IMR-90 (cell line): ENCODE results near the gene PRICKLE2. TPM values are rescaled to one million over a fixed set of nuclear protein-coding genes. Genes with fewer than 3 reads are reported as not detected.

Experiments
- ATAC-seq: fragments of 200-7000 bp; cut with Tn5 transposase; 2 replicates; pipeline ENCODE4 v1.9.1; 2020; ENCODE audit warnings: low read depth, mild to moderate bottlenecking, moderate library complexity
- BruUV-seq: library from RNA; stranded (reverse); fragments of 400-500 nt; replicated peaks from 2 replicates; lab custom pipeline; 2021; lab: Mats Ljungman, UMichigan
- CTCF ChIA-PET: fragments of 300-600 bp; formaldehyde crosslinking; extraction: SDS; loops from one replicate; lab custom pipeline; 2021; ENCODE audit warnings: antibody characterized with exemption; lab: Yijun Ruan, JAX
- POLR2A ChIA-PET: fragments of 300-600 bp; sonication (Branson Sonifier 250); formaldehyde crosslinking; loops from one replicate; lab custom pipeline; 2022; ENCODE audit warnings: antibody characterized with exemption; ENCODE audit not compliant: unreplicated experiment; lab: Charles Lee
- DNase-seq: peaks from one replicate; pipeline ENCODE4 v3.0.0; 2013
- H2AFZ ChIP-seq: replicated peaks from 2 replicates; pipeline ENCODE3; 2013; ENCODE audit warnings: low read length, mild to moderate bottlenecking; ENCODE audit not compliant: poor library complexity
- H2AK5ac ChIP-seq: 2 replicates; pipeline ENCODE4 v1.6.1; 2013; ENCODE audit warnings: low read depth, low read length, inconsistent platforms
- H2AK9ac ChIP-seq: replicated peaks from 2 replicates; pipeline ENCODE3; 2013; ENCODE audit warnings: mild to moderate bottlenecking, low read depth, low read length, moderate library complexity; ENCODE audit not compliant: poor library complexity
- H2BK120ac ChIP-seq: 2 replicates; pipeline ENCODE4 v1.6.1; 2013; ENCODE audit warnings: low read depth, low read length, inconsistent platforms
- H2BK15ac ChIP-seq: 3 replicates; pipeline ENCODE4 v1.6.1; 2013; ENCODE audit warnings: low read depth, low read length, inconsistent platforms
- H2BK20ac ChIP-seq: 2 replicates; pipeline ENCODE4 v1.6.1; 2013; ENCODE audit warnings: low read depth, mild to moderate bottlenecking, inconsistent platforms, low read length, moderate library complexity
- H2BK5ac ChIP-seq: 2 replicates; pipeline ENCODE4 v1.6.1; 2013; ENCODE audit warnings: mild to moderate bottlenecking, low read depth, low read length, inconsistent platforms; ENCODE audit not compliant: poor library complexity, severe bottlenecking
- H3K14ac ChIP-seq: replicated peaks from 2 replicates; pipeline ENCODE4 v1.6.1; 2013; ENCODE audit warnings: low read depth, low read length, inconsistent platforms
- H3K18ac ChIP-seq: 2 replicates; pipeline ENCODE4 v1.6.1; 2013; ENCODE audit warnings: low read depth, low read length, control low read depth
- H3K23ac ChIP-seq: 2 replicates; pipeline ENCODE4 v1.6.1; 2013; ENCODE audit warnings: low read depth, low read length, inconsistent platforms
- H3K27ac ChIP-seq: 2 replicates; pipeline ENCODE4 v1.5.1; 2013; ENCODE audit warnings: mild to moderate bottlenecking, control low read depth, low read length; ENCODE audit not compliant: insufficient read depth
- H3K27me3 ChIP-seq: 2 replicates; pipeline ENCODE4 v1.6.1; 2013; ENCODE audit warnings: low read length; ENCODE audit not compliant: control insufficient read depth, insufficient read depth
- H3K36me3 ChIP-seq: 2 replicates; pipeline ENCODE4 v1.6.1; 2013; ENCODE audit warnings: low read length, mixed read lengths; ENCODE audit not compliant: control insufficient read depth, insufficient read depth
- H3K4ac ChIP-seq: 2 replicates; pipeline ENCODE4 v1.6.1; 2013; ENCODE audit warnings: low read depth, low read length, inconsistent platforms
- H3K4me1 ChIP-seq: 2 replicates; pipeline ENCODE4 v1.6.1; 2013; ENCODE audit warnings: low read length, mixed read lengths; ENCODE audit not compliant: control insufficient read depth, insufficient read depth
- H3K4me2 ChIP-seq: 2 replicates; pipeline ENCODE4 v1.6.1; 2013; ENCODE audit warnings: low read depth, mild to moderate bottlenecking, control low read depth, low read length, moderate library complexity
- H3K4me3 ChIP-seq: 2 replicates; pipeline ENCODE4 v1.5.1; 2013; ENCODE audit warnings: low read depth, mild to moderate bottlenecking, control low read depth, low read length, moderate library complexity; ENCODE audit not compliant: insufficient read depth
- H3K56ac ChIP-seq: 2 replicates; pipeline ENCODE4 v1.6.1; 2013; ENCODE audit warnings: low read length, inconsistent platforms; ENCODE audit not compliant: insufficient read depth; ENCODE audit errors: extremely low read depth
- H3K79me1 ChIP-seq, 2 experiments: 2 replicates each; pipeline ENCODE4 v1.6.1; 2013; ENCODE audit warnings: low read length in 2 of 2, inconsistent platforms in 1 of 2, low read depth in 1 of 2
- H3K9ac ChIP-seq: 2 replicates; pipeline ENCODE4 v1.6.1; 2013; ENCODE audit warnings: low read depth, low read length, control low read depth
- H3K9me1 ChIP-seq: 2 replicates; pipeline ENCODE4 v1.6.1; 2013; ENCODE audit warnings: low read length, inconsistent platforms; ENCODE audit not compliant: insufficient read depth
- H3K9me3 ChIP-seq: 2 replicates; pipeline ENCODE4 v1.6.1; 2013; ENCODE audit warnings: low read length; ENCODE audit not compliant: control insufficient read depth, insufficient read depth
- H4K20me1 ChIP-seq: 2 replicates; pipeline ENCODE4 v1.6.1; 2013; ENCODE audit warnings: low read length, inconsistent platforms; ENCODE audit not compliant: insufficient read depth
- H4K5ac ChIP-seq: 2 replicates; pipeline ENCODE4 v1.6.1; 2013; ENCODE audit warnings: mild to moderate bottlenecking, low read depth, low read length, control low read depth
- H4K8ac ChIP-seq, 2 experiments: 2 replicates each; pipeline ENCODE4 v1.6.1; 2013; ENCODE audit warnings: low read depth in 2 of 2, low read length in 2 of 2, control low read depth in 1 of 2, inconsistent platforms in 1 of 2
- H4K91ac ChIP-seq: 2 replicates; pipeline ENCODE4 v1.6.1; 2013; ENCODE audit warnings: low read depth, low read length, inconsistent platforms; ENCODE audit not compliant: insufficient read depth
- BHLHE40 ChIP-seq: fragments of 150-350 bp; IDR thresholded peaks from 2 replicates; pipeline ENCODE4 v1.6.1; 2016; ENCODE audit warnings: mild to moderate bottlenecking, low read depth, low read length
- CEBPB ChIP-seq: IDR thresholded peaks from 2 replicates; pipeline ENCODE4 v1.6.1; 2012; ENCODE audit warnings: low read depth, low read length, improper control_type of control experiment
- CHD1 ChIP-seq: IDR thresholded peaks from 2 replicates; pipeline ENCODE4 v1.6.1; 2012; ENCODE audit warnings: low read depth, low read length, improper control_type of control experiment
- ELK1 ChIP-seq: fragments of 150-350 bp; IDR thresholded peaks from 2 replicates; pipeline ENCODE4 v1.6.1; 2016; ENCODE audit warnings: low read depth, mild to moderate bottlenecking, low read length, moderate library complexity, borderline replicate concordance
- FOS ChIP-seq: fragments of 150-350 bp; IDR thresholded peaks from 2 replicates; pipeline ENCODE4 v1.6.1; 2016; ENCODE audit warnings: low read depth, low read length
- MAFK ChIP-seq: IDR thresholded peaks from 2 replicates; pipeline ENCODE4 v1.6.1; 2012; ENCODE audit warnings: low read depth, low read length, improper control_type of control experiment
- MXI1 ChIP-seq: IDR thresholded peaks from 2 replicates; pipeline ENCODE4 v1.6.1; 2012; ENCODE audit warnings: low read depth, mild to moderate bottlenecking, low read length, moderate library complexity, borderline replicate concordance
- NFE2L2 ChIP-seq: fragments of 150-350 bp; IDR thresholded peaks from 2 replicates; pipeline ENCODE4 v1.6.1; 2016; ENCODE audit warnings: low read depth, mild to moderate bottlenecking, low read length
- POLR2A ChIP-seq: IDR thresholded peaks from 2 replicates; pipeline ENCODE4 v1.6.1; 2012; ENCODE audit warnings: mild to moderate bottlenecking, low read depth, low read length
- RAD21 ChIP-seq: IDR thresholded peaks from 2 replicates; pipeline ENCODE4 v1.6.1; 2012; ENCODE audit warnings: low read length, improper control_type of control experiment
- RCOR1 ChIP-seq: IDR thresholded peaks from 2 replicates; pipeline ENCODE4 v1.6.1; 2012; ENCODE audit warnings: mild to moderate bottlenecking, low read length, improper control_type of control experiment; ENCODE audit not compliant: insufficient replicate concordance
- RFX5 ChIP-seq: IDR thresholded peaks from 2 replicates; pipeline ENCODE4 v1.8.0; 2012; ENCODE audit warnings: low read depth, mild to moderate bottlenecking, low read length, moderate library complexity
- SMC3 ChIP-seq: fragments of 150-350 bp; IDR thresholded peaks from 2 replicates; pipeline ENCODE4 v1.6.1; 2016; ENCODE audit warnings: low read depth, mild to moderate bottlenecking, antibody characterized with exemption, low read length, moderate library complexity
- WGBS, 2 experiments: methylation state at CpG; one replicate each; pipeline versions ENCODE4 v1.1.5 to v1.1.7; 2013; ENCODE audit warnings: missing lambda C conversion rate in 2 of 2; ENCODE audit not compliant: insufficient read length in 1 of 2; ENCODE audit errors: extremely low coverage in 2 of 2; 5-methylcytosine and 5-hydroxymethylcytosine counted together
- dilution Hi-C: fragments of 300-500 bp; cut with HindIII; formaldehyde crosslinking; loops from one replicate; pipeline ENCODE4 v1.14.3; 2018; ENCODE audit warnings: low sequenced_read_pairs; ENCODE audit not compliant: unreplicated experiment
- in situ Hi-C: fragments of 300-500 bp; cut with MboI; formaldehyde crosslinking; loops from 3 replicates; pipeline ENCODE4 v1.14.3; 2019; ENCODE audit warnings: low sequenced_read_pairs, inconsistent platforms, mixed read lengths
- intact Hi-C: fragments of 100-400 bp; cut with micrococcal nuclease; formaldehyde crosslinking; loops from 2 replicates; pipeline ENCODE4 v1.10.0; 2022
- polyA plus RNA-seq, 3 experiments: library from polyadenylated mRNA; depleted of rRNA; stranded (reverse); fragments of >200 nt; gene quantifications; 2 replicates each; pipeline ENCODE4 v1.2.3, GENCODE V29; 2012; ENCODE audit warnings: low replicate concordance in 1 of 3
- total RNA-seq: library from RNA; depleted of rRNA; stranded (reverse); fragments of >200 nt; gene quantifications from 2 replicates; pipeline ENCODE4 v1.2.3, GENCODE V29; 2012
- TF ChIP-seq, protein P1 (sequence below): fragments of 150-350 bp; IDR thresholded peaks from 2 replicates; pipeline ENCODE4 v1.6.1; 2017; ENCODE audit warnings: mild to moderate bottlenecking, antibody characterized with exemption, low read length, low read depth

Gene PRICKLE2
- total and polyA plus RNA-seq, 2 of the 4 experiments (the other 2 are of a cell fraction): 4.1 to 14.2 TPM

DNA sequence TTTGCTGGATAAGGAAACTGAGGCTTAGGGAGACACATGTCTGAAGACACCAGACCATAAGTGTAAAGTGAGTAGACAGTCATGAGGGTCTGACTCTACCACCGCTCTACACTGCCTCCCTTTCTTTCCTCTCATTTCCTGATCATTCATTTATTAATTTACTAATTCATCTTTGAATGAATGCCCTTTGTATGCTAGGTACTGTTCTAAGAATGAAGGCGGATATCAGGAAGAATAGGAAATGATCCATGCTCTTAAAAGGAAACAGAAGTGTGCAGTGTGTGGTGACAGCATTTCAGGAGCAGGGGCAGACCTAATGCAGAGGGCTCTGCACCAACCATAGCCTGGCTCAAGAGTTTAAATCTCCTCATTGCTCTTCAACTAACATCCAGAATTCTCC, 170.2 kb downstream of the PRICKLE2 start:
- intact Hi-C loops: no loop called here

More for the DNA sequence above, 170.2 kb downstream of the PRICKLE2 start:
- BruUV-seq: no TSS peak
- Histone ChIP-seq H3K9me1 (no peaks in the 10 kb centered on the region), H3K18ac (no peak overlapping the region), H3K23ac (no peak overlapping the region), H2AK9ac (no peak overlapping the region), H2AFZ (no peak overlapping the region), H3K36me3 (no peaks in the 10 kb centered on the region), H3K79me1 (no peaks in the 10 kb centered on the region), H3K4ac (no peak overlapping the region), H2BK5ac (no peak overlapping the region), H4K5ac (no peak overlapping the region), H2AK5ac (no peak overlapping the region), H3K27me3 (no peaks in the 10 kb centered on the region), H3K27ac (no peak overlapping the region), H3K14ac (no peak overlapping the region), H3K9me3 (0 out of 2 replicates have a peak, but pooled peaks cover 3% of the 10 kb centered on the region), H2BK20ac (no peak overlapping the region), H2BK15ac (no peak overlapping the region), H3K56ac (no peak overlapping the region), H3K4me2 (no peak overlapping the region), H3K9ac (no peak overlapping the region), H3K4me1 (peaks cover 2% of the 10 kb centered on the region; the same call in 1 of the 2 replicates), H4K91ac (no peak overlapping the region), H4K20me1 (no peaks in the 10 kb centered on the region), H2BK120ac (no peak overlapping the region), H3K4me3 (no peak overlapping the region), H4K8ac (no peak overlapping the region)
- no peak for TF ChIP-seq RCOR1
- TF ChIP-seq, protein P1, sequence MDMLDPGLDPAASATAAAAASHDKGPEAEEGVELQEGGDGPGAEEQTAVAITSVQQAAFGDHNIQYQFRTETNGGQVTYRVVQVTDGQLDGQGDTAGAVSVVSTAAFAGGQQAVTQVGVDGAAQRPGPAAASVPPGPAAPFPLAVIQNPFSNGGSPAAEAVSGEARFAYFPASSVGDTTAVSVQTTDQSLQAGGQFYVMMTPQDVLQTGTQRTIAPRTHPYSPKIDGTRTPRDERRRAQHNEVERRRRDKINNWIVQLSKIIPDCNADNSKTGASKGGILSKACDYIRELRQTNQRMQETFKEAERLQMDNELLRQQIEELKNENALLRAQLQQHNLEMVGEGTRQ: no peak
- TF ChIP-seq MAFK: no peak
- TF ChIP-seq RFX5: no peak
- no peak for TF ChIP-seq BHLHE40
- TF ChIP-seq SMC3: no peak
- TF ChIP-seq FOS: no peak
- TF ChIP-seq CHD1: no peak
- no peak for TF ChIP-seq POLR2A
- TF ChIP-seq MXI1: no peak
- no peak for TF ChIP-seq NFE2L2
- no peak for TF ChIP-seq ELK1
- no peak for TF ChIP-seq RAD21
- TF ChIP-seq CEBPB: no peak
- POLR2A ChIA-PET: no interaction called here
- in situ Hi-C loops: no loop called here
- dilution Hi-C loops: no loop called here
- CTCF ChIA-PET: interaction anchor here (0.6 to 1.3 kb wide), 2 partner anchors 18 to 333 kb away, joined by 3 read pairs; no protein-coding TSS in a partner anchor
- DNase-seq: no peak
- WGBS, 2 experiments: no CpG with 5 or more reads among the region's 2 CpGs
- ATAC-seq: no peak
